ENCODE results near the gene VWA3B. TPM values are rescaled to one million over a fixed set of nuclear protein-coding genes. Genes with fewer than 3 reads are reported as not detected.

VWA3B gene
- total RNA-seq, 1 experiment from 2014 or later: 1.0 TPM

DNA sequence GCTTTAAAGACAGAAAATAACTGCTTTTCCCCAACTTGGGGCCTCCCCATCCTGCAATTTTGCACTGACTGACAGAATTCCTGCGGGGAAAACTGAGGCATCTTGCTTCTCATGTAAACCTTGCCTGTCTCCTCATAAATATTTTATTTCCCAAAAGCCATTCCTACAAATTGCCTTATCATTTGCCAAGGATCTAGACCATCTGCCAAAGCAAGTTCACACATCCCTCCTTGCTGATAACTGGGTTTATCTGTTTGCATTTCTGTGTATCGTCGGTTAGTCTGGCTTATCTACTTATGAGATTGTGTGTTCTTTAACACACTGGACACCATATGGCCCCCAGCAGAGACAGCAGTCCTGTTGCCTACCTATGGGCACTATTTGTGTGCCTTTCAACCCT, 256.3 kb downstream of the VWA3B start:
- H3K4me3 ChIP-seq (ENCODE audit: insufficient read depth, low read depth, low read length): no peak overlapping the region
- H3K27me3 ChIP-seq (ENCODE audit: control insufficient read depth, insufficient read depth, low read length): peaks cover 52% of the 10 kb centered on the region
- DNase-seq: no peak
- no peaks in the 10 kb centered on the region for H3K36me3 ChIP-seq (replicated peaks; ENCODE audit: control insufficient read depth, insufficient read depth, low read length)

DNA sequence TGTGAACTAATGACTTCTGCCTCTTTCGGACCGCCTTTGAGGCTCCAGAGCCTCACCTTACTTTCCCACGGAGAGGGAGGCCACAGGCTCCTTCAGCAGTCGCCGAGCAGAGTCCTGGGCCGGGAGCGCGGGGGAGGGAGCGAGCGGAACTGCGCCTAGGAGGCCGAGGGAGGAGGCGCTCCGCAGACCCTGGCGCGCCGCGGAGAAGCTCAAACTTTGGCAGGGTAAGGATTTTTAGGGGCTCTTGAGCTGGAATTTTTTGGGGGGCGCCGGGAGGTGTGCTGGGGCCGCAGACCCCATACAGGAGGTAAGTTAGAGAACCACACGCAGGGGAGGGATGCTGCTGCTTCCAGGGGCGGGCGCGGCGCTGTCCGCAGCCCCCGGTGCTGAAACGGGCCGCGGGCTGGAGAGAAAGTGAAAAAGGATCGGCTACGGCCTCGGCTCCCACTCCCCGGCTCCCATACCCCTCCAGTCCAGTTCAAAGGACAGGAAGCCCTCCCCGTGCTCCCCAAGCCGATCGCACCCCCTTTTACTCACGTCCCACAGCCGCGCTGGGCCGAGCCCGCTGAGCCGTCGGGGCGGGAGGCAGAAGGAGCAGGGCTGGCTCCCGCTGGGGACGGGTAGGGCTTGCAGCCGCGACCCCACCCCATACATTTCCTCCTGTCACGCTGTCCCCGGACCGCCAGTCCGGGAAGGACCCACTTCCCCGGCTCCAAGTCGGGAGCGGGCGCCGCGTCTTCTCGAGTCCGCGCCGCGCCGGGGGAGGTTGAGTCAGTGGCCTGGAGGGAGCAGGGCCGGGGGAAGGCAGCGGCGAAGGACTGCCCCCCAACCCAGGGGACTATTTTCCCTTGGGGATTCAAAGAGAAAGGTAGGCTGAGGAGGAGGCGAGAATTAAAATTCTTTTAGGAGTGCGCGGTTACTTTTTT, 259.6 kb downstream of the VWA3B start, which contains the start of gene CNGA3:
TSS of gene CNGA3 (plus strand) at position 146 of the 926 bp plus-strand sequence. CDS start 23,520 bp downstream, outside the sequence.
- peak; percentile 91 for DNase-seq
- Histone ChIP-seq H3K36me3 (replicated peaks; ENCODE audit: control insufficient read depth, insufficient read depth, low read length) (no peaks in the 10 kb centered on the region), H3K27me3 (ENCODE audit: control insufficient read depth, insufficient read depth, low read length) (peaks cover 66% of the 10 kb centered on the region), H3K4me3 (ENCODE audit: insufficient read depth, low read depth, low read length) (peak within 1 kb of the TSS; percentile 34)

DNA sequence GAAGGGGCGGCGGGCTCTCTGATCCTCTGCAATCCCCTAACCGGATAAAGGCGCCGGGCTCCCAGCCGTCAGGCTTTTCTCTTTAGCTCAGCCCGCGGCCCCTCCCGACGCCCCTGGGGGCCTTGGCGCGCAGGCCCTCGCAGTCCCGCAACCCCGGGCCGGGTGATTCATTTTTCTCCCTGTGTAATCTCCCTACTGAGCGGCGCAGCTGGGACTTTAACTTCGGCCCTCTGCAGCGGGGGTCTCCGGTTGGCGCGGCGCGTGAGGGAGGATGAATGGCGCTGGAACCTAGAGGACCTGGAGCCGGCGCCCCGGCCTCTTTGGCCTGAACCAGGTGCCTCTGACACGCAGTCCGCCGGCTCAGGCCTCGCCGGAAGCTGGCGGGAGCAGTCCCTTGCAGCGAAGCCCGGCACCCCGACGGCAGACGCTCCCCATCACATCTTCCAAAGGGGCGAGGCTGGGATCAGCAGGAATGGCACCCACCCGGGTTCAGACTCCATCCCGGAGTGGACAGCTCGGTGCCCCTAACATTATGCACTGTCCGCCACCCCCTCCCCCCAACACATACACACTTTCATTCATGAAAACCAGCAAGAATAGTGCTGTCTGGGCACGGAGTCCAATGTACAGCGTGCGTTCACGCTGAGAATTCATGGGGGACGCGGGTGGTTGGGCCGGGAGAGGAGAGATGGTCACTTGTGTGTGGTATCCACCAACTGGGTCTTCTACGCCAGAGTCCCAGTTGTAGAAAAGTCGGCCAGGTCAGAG, 260.5 kb downstream of the VWA3B start:
- DNase-seq: peak; percentile 80
- no peaks in the 10 kb centered on the region for H3K36me3 ChIP-seq (replicated peaks; ENCODE audit: control insufficient read depth, insufficient read depth, low read length)
- peaks cover 66% of the 10 kb centered on the region for H3K27me3 ChIP-seq (ENCODE audit: control insufficient read depth, insufficient read depth, low read length)
- H3K4me3 ChIP-seq (ENCODE audit: insufficient read depth, low read depth, low read length): peak overlapping the region; percentile 34; the same call in 1 of the 2 replicates

DNA sequence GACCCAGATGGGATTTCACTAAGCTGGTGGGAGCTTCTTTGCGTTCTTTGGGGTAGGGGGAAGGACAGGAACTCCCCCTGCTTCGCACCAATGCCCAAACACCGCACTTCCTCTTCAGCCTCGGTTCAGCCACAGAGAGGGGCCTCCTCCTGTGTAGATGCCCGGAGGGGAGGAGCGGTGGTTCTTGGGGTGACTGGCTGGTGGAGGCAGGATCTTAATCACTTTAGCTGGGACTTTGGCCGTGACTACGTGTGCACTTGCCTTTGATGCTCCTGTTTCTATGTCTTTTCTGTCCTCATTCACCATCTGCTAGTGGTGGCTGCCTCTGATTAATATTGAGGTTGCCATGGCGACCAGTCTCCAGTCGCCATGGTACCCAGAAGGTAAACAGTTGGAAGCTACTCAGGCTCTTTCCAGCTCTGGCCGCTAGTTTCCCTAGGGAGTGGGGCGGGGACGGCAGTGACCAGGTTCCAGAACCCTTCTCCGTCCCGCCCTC, 261.1 kb downstream of the VWA3B start:
- Histone ChIP-seq H3K27me3 (ENCODE audit: control insufficient read depth, insufficient read depth, low read length) (peaks cover 61% of the 10 kb centered on the region), H3K36me3 (replicated peaks; ENCODE audit: control insufficient read depth, insufficient read depth, low read length) (no peaks in the 10 kb centered on the region), H3K4me3 (ENCODE audit: insufficient read depth, low read depth, low read length) (no peak overlapping the region)
- DNase-seq: peak; percentile 76

DNA sequence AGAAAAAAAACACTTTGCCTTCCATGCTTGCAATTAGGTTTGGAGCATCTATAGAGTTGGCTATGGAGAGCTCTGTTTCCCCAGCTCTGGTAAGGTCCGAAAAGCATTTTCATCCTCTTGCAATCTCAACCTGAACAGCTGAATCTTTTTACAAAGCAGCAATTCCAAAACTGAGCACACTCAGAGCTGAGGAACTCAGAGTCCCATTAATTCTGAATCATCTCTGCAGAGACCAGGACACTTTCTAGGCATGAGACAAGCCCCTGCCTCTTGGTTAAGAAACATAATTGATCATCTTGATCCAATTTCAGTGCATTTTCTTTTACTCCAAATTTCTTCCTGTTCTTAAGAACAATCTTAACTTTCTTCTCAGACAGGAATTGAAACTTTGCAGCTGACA, 263.4 kb downstream of the VWA3B start:
- Histone ChIP-seq H3K4me3 (ENCODE audit: insufficient read depth, low read depth, low read length) (no peak overlapping the region), H3K27me3 (ENCODE audit: control insufficient read depth, insufficient read depth, low read length) (peaks cover 43% of the 10 kb centered on the region), H3K36me3 (replicated peaks; ENCODE audit: control insufficient read depth, insufficient read depth, low read length) (no peaks in the 10 kb centered on the region)
- DNase-seq: no peak

DNA sequence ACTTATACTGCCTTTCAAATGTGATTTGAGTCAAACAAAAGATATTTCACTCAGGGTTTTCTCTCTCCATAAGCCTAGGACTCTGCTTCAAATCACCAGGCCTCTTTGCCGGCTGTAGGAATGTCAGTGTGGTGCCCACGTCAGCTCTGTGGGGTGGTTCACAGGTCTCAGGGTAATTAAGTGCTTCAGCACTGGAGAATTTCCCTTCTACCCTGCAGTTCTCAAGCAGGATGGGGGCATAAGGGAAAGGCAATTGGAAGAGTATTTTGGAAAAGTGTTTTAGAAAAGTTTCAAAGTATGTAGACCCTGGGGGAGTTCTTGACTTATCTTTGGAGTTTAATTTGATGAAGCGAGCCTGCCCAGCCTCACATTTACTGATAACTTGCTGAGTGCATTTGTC, 268.9 kb downstream of the VWA3B start:
- Histone ChIP-seq H3K36me3 (replicated peaks; ENCODE audit: control insufficient read depth, insufficient read depth, low read length) (no peaks in the 10 kb centered on the region), H3K4me3 (ENCODE audit: insufficient read depth, low read depth, low read length) (no peak overlapping the region), H3K27me3 (ENCODE audit: control insufficient read depth, insufficient read depth, low read length) (no peaks in the 10 kb centered on the region)
- DNase-seq: no peak

DNA sequence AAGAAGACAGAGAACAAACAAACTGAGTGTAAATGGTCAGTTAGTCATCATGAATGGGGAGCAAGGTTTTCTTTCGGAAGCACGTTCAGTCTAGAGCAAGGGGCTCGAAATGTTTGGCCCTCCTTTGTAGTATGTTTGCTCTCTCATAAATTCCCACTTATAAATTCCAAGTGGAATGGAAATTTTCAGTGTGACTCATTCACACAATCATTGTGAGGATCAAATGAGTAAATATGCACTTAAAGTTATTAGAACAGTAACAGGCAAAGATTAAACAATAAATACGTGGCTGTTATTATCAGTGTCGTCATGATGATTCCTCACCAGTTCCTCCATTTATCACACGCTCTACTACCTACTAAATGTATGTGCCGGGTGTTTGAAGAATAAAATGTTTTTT, 269.8 kb downstream of the VWA3B start:
- Histone ChIP-seq H3K36me3 (replicated peaks; ENCODE audit: control insufficient read depth, insufficient read depth, low read length) (no peaks in the 10 kb centered on the region), H3K27me3 (ENCODE audit: control insufficient read depth, insufficient read depth, low read length) (no peaks in the 10 kb centered on the region), H3K4me3 (ENCODE audit: insufficient read depth, low read depth, low read length) (no peak overlapping the region)
- DNase-seq: no peak

DNA sequence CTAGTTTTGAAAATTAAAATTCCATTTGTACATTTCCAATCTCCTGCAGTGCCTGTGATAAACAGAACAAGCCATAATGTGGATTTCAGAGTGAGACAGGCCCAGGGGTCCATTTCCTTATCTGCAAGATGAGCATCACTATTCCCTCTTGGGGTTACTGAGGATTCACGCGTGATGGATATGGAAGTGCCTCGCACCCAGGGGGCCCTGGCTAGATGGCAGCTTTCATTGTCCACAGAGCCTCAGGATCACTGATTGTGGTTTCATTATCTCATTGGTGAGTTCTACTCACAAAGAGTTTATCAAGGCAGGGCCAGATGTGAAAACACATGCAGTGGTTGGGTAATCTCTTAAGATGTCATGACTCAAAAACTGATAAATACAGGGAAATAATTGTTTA, 270.9 kb downstream of the VWA3B start:
- H3K4me3 ChIP-seq (ENCODE audit: insufficient read depth, low read depth, low read length): no peak overlapping the region
- H3K27me3 ChIP-seq (ENCODE audit: control insufficient read depth, insufficient read depth, low read length): no peaks in the 10 kb centered on the region
- H3K36me3 ChIP-seq (replicated peaks; ENCODE audit: control insufficient read depth, insufficient read depth, low read length): no peaks in the 10 kb centered on the region
- DNase-seq: no peak

DNA sequence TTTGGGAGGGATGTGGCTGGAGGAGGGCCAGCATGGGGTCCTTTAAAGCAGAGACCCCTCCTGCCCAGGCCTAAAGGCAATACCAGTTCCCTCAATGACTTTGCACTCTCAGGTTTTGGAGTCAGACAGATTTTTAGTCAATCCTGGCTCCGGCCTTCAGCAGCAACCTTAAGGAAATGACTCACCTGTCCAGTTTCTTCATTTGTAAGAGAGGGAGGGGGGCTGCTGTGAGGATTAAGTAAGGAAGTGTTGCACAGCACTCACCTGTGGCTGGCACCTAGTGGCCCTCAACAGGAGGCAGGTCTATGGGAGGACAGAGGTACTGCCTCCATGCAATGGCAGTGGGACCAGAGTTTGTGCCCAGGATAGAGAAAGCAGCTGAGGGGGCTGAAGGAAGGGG, 273.0 kb downstream of the VWA3B start:
- Histone ChIP-seq H3K4me3 (ENCODE audit: insufficient read depth, low read depth, low read length) (no peak overlapping the region), H3K36me3 (replicated peaks; ENCODE audit: control insufficient read depth, insufficient read depth, low read length) (no peaks in the 10 kb centered on the region), H3K27me3 (ENCODE audit: control insufficient read depth, insufficient read depth, low read length) (no peaks in the 10 kb centered on the region)
- DNase-seq: no peak

Other genes starting within 250 kb of the VWA3B start
- gene TMEM131, start 91.2 kb upstream of the VWA3B start, total RNA-seq (2014; rRNA removed; shearing (Covaris generic)): 7.4 and 10.0 TPM in 2 replicates

Data from H7 (cell line).